GM21381 (cell line): Measurements from ENCODE around the gene FADS3.

Experiments used
- ATAC-seq: cut with Tn5 transposase; IDR thresholded peaks from one replicate; pipeline ENCODE4 v1.9.1; 2021; ENCODE audit warnings: mild to moderate bottlenecking, moderate library complexity; ENCODE audit not compliant: unreplicated experiment

FADS3 gene

DNA sequence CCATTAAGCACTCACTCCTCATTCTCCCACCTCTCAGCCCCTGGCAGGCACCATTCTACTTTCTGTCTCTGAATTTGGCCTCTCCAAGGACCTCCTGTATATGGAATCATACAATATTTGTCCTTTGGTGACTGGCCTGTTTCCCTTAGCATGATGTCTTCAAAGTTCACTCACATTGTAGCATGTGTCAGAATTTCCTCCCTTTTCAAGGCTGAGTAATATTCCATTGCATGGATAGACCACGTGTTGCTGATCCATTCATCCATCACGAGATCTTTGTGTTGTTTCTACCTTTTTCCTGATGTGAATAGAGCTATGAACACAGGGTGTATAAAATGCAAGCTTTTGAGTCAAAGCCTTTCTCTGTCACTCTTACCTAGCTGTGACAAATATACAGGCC is 51.6 kb downstream of the FADS3 start:
- ATAC-seq: no peak

DNA sequence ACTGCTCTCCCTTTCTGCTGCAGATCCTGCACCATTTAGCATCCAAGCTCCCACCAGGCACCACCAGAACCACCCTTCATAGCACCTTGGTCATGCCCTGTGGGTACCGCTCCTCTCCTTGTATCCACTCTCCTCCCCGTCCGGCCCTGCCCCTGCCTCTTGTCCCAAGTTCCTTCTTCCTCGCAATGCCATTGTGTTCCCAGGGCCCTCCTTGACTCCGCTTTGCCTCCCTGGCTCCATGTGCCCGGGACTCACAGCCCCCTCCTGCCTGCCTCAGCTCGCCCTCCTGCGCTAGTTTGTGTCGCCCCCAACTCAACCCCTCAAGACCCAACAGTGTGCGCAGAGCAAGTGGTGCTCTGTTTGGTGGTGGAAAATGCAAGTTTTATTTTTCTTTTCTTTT is 52.4 kb downstream of the FADS3 start:
- ATAC-seq: no peak

DNA sequence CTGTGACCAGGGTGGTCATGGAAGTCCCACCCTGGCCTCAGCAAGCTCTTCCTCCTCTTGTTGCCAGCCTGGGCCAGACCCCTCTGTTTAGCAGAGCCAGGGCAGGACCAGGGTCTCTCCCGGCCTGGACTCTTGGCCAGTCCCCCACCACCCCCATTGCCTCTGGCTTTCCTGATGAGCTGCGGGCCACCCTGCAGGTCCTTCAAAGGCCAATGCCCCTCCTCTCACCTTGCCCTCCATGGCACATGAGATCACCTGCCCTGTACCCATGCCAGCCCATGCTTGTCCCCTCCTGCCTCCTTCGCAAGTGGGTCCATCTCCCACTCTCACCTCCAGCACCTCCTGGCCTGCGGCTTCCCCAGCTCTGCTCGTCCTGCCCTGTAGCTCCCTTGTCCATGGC is 52.8 kb downstream of the FADS3 start:
- ATAC-seq: no peak

DNA sequence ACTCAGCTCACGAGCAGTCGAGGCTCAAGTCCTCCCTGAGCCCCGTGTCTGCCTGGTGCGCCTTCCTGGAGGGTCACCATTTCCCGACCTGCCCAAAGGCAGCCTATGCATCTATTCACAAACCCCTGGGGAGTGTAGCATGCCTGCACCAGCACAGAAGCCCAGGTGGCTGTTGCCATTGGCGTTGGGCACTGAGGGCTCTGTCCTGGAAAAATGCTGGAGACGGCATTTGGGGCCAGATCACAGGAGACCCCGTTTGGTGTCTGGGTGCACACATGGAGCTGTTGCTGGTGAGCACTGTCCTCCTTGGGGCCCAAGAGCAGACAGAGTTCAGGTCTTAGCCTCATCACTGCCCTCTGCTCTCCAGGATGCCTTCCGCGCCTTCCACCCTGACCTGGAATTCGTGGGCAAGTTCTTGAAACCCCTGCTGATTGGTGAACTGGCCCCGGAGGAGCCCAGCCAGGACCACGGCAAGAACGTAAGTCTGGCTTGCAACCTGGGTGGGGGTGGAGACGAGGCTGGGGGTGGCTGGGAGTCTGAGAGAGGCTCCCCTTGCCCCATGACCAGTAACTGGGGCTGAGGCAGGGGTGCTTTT is 53.8 kb downstream of the FADS3 start:
- no peak for ATAC-seq

DNA sequence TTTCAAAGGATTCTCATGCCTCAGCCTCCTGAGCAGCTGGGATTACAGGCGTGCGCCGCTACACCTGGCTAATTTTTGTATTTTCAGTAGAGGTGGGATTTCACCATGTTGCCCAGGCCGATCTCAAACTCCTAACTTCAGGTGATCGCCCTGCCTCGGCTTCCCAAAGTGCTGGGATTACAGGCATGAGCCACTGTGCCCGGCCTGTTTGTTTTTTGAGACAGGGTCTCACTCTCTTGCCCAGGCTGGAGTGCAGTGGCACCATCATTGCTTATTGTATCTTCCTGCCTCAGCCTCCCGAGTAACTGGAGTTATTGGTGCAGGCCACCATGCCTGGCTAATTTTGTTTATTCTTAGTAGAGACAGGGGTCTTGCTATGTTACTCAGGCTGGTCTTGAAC is 55.2 kb downstream of the FADS3 start:
- ATAC-seq: no peak

DNA sequence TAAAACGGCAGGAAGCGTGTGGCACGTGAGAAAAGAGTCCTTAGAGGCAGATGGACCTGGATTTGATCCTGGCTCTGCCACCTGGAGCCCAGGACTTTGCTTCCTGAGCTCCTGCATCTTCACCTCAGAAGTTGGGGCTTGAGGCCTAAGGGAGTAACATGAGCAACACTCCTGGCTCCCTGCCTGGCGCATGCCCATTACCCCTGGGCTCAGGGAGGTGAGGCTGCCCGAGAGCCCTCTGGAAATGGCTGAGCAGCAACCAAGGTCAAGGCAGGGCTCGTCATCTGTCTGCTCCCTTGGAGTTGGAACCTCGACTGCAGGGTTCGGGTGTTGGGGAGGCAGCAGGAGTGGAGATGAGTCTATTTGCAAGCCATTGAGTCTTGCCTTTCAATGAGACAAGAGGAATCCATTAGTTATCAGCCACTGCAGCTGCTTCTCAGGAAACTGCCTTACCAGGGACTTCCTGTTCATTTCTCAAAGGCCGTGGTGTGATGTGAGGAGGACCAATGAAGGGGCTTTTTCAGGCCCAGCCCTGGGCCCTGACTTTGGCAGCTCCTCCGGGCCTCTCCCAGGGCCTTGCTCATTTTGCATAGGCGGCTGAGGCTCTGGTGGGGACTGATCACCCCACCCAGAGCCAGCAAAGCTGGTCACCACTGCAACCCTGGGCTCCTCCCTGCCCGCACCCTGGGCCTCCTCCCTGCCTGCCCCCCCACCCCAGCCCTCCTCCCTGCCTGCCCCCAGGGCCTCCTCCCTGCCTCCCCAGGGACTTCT is 56.9 kb downstream of the FADS3 start:
- ATAC-seq: peak; percentile 83

DNA sequence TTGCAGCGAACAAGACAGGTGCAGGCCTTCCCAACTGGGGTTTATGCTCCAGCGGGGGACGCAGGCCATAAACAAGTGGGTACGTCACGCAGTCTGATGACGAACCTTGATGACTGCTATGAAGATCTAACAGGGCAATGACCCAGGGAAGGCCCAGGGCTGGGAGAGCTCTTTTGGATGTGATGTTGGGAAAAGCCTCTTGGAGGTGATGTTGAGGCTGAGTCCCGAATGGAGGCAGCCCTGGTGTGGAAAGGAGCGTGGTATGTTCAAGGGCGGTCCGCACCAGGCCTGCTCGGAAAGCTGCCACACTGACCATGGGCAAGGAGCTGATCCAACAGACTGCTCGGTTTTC is 57.4 kb downstream of the FADS3 start:
- no peak for ATAC-seq

DNA sequence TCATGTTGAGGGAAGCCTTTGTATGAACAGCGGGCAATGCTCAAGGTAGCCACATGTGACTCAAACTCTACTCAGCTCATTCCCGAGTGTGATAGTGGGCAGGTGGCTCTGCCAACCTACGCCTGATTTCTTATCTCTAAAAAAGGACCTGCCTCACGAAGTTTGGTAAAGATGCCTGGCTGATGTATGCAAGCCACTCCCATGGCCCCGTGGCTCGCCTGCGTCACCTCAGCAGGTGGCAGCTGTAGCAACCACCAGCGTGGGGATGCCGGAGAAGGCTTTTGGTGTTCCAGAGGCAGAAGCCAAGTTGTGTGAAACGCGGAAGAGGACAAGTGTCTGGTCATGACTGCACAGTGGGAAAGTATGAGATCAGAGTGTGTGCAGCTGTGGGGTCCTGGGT is 57.9 kb downstream of the FADS3 start:
- no peak for ATAC-seq

DNA sequence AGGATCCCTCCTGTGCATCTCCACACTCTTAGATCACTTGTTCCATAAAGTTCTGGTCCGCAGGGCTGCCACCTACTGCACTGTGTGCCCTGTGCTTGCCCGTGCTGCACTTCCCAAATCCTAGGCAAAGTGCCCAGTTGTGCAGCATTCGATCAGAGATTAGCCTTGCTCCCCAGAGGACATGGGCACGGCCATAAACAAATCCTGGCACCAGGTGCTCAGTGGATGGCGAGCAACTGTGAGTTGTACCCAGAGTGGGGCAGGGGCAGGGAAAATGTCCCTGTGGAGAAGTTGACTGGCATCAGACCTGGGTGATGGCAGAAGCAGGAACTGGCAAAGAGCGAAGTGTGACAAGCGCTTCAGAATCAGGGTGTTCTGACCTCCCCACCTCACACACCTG is 58.6 kb downstream of the FADS3 start:
- ATAC-seq: no peak

DNA sequence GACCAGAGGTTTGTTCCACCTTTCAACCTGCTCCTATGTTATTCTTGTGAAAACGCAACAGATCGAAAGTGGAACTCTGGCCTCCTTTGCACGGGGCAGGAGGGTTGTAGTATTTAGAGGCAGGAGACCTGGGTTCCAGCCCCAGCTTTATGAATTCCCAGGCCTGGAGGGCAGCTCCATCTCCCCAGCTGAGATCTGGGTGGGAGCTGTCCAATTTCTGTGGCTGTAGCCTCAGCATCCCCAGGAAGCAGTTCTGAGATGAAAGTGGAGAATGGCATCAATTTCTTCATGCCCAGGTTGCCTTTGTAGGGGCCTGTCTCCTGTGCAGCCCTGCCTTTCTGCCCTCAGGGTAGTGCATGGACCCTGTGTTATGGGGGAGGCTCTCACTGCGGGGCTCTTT is 59.1 kb downstream of the FADS3 start:
- ATAC-seq: no peak

DNA sequence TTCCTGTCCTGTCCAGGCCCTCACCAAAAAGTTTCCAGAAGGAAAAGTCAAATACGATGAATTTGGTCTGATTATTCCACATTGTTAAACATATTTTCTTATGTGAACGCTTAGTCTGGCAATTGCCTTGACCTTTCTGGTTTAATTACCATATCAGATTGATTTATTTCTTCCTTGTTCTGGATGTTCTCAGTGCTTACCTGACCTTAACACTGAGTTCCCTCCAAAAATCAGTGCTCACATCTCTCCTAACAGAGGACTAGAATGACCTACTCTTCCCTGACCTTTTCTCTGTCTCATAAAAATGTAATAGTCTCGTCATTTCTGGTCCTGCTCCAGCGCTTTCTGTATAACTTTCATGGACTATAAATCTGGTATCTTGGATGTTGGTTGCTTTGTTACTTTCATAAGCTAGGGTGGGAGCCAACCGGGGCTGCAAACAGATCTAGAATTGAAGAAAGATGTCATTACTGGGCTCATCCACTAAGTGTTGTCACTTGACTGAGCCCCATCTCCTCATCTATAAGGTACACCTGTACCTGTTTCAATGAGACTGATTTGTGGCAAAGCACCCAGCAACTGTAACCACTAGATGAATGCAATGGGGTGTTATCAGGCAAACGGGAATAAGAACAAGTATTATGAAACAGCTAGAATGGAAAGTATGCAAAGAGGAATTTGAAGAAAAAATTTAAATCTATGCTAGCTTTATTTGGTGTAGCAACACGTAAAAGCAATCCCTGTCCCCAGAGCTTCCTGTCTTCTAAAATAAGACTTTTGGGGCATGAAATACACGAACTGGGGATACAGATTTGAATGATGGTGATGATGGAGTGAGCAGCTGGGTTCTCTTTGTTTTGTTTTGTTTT is 60.9 kb downstream of the FADS3 start:
- ATAC-seq: no peak

DNA sequence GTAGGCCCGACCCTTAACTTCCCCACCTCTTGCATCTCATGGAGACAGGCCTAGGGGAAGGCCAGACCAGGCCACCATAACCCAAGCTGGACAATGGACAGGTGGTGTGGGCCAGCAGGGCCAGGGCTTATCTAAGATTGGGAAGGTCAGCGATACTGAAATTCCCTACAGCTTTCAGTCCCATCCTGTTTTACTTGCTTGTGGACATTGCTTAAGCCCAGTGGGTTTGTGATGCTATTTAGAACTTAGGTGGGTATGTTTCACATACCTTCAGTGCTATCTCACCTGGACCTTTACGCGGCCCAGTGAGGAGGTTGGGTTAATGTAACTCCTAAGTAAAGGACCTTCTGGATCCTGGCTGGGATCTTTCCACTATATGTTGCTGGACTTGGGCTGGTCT is 61.5 kb downstream of the FADS3 start:
- ATAC-seq: no peak

DNA sequence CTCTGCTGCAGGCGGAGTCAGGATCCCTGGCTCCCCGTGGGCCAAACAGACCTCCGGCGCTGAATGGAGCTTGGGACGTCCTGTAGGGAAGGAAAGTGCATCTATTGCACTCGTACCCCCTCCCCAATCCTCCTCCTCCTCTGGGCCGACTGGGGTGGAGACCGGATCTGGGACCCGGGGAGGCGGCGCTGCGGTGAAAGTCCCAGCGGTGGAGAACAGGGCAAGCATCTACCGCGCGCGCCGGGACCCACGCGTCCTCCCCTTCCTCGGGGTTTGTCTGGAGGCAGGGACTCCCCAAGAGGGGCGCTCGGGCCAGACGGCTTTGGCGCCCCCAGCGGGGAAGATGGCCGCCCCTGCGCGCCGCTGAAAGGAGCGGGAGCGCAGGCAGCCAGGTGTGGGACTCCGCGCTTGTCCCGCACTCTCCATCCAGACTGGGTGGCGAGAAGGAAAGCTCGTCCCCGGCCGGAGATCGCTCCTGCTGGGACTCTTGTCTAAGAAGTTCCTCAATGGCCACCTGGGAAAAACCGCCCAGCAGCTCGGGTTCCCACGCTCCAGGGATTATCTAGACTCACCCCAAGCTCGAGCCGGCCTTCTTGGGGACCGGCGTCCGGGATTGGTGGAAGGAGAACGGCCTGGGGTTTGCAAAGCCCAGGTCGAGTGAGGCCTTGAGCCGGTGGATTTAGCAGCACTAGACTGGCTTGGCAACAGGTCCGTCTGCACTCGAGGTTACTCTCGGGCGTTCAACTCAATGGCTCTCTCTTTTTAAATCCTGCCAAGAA is 62.5 kb downstream of the FADS3 start:
- peak; percentile 24 for ATAC-seq

DNA sequence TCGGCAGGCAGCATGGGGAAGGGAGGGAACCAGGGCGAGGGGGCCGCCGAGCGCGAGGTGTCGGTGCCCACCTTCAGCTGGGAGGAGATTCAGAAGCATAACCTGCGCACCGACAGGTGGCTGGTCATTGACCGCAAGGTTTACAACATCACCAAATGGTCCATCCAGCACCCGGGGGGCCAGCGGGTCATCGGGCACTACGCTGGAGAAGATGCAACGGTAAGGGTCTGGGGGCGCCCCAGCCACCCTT is 63.0 kb downstream of the FADS3 start:
- ATAC-seq: no peak

DNA sequence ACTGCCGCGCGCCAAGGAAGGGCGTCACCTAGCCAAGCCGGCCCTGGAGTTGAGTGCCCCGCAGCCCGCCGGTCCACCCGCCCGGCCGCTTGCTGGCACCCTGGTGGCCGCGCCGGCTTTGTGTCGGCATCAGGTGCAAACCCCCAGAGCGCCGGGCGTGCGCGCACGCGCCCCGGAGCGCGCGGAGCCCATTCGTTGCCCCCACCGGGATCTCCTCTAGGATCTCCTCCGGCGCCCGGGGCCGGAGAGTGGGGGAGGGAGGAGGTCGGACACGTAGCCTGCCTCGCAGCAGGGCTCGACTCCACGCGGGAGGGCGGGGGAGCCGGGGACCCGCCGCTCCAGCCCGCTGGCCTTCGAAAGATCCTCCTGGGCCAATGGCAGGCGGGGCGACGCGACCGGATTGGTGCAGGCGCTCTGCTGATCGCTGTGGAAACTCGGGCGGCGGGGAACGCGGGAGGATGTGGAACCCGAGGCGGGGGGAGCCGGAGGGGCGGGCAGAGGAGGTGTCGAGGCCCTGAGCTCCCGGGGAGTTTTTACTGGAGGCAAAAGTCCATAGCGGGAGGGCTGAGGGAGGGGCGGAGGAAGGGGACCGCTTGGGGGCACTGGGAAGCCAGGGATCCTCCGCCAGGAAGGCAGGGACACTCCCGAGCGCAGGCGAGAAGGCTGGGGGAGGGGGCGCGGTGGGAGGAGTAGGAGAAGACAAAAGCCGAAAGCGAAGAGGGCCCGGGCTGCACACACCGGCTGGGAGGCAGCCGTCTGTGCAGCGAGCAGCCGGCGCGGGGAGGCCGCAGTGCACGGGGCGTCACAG is 63.6 kb downstream of the FADS3 start, which contains the start of gene FADS2:
FADS2 (plus strand) TSS at position 730 of the 808 bp plus-strand sequence. CDS start 91 bp downstream, outside the sequence.
- ATAC-seq: peak; percentile 68

DNA sequence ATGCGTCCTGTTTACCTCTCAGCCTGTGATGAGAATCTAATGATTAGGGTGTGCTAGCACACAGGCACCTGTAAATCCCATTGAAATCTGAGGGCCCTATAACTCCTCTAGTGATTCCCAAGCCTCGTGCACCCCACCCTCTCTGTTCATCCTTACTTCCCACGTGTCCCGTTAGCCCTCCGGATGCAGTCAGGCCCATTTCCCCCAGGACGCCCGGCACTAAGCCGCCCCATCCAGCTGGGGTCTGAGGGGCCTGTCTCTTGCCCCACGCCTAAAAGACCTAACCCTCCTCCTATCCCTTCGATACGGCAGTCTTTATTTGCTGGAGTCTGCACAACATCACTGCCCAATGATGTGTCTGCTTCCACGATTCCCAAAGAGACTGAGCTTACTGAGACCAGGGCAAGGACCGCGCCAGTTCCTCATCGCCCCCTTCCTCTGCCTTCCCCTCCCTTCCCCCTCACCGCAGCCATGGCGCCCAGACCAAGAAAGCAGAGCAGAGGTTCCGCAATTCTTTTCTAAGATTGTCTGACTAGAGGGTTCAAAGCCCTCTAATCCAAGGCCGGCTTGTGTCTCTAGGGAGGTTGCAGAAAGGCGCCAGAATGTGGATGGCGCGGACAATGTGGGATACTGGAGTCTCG is 64.3 kb downstream of the FADS3 start:
- ATAC-seq: no peak
